Uterus (tissue), 4 donors: ENCODE results near the gene JMJD4. TPM values are rescaled to one million over a fixed set of nuclear protein-coding genes. Genes with fewer than 3 reads are reported as not detected.

ENCODE experiments used
- DNase-seq, 2 donors: peaks; one replicate each; pipeline ENCODE4 v3.0.0-alpha.2; 2019 to 2020
- H3K27ac ChIP-seq, 2 donors: fragments of 200-600 bp; sonication (generic); 1 replicate in 1 of 2; 2 replicates in 1 of 2; pipeline ENCODE4 v1.5.1; 2016 to 2018
- H3K27me3 ChIP-seq, 2 donors: fragments of 200-600 bp; sonication (generic); one replicate each; pipeline ENCODE4 v1.5.1; 2018 to 2019; ENCODE audit warnings: control low read depth in 1 of 2
- H3K36me3 ChIP-seq, 2 donors: fragments of 200-600 bp; sonication (generic); one replicate each; pipeline ENCODE4 v1.5.1; 2019; ENCODE audit warnings: control low read depth in 1 of 2
- H3K4me1 ChIP-seq, 2 donors: fragments of 200-600 bp; sonication (generic); one replicate each; pipeline ENCODE4 v1.5.1; 2018 to 2019; ENCODE audit warnings: control low read depth in 1 of 2
- H3K4me3 ChIP-seq, 2 donors: fragments of 200-600 bp; sonication (generic); 1 replicate in 1 of 2; 2 replicates in 1 of 2; pipeline ENCODE4 v1.5.1; 2018 to 2019; ENCODE audit warnings: mild to moderate bottlenecking in 1 of 2
- H3K9me3 ChIP-seq, 2 donors: fragments of 200-600 bp; sonication (generic); one replicate each; pipeline ENCODE4 v1.5.1; 2019; ENCODE audit warnings: control low read depth in 1 of 2
- CTCF ChIP-seq, 4 experiments: fragments of 200-600 bp in 2 of 4; fragments of 450-650 bp in 2 of 4; sonication (generic) in 2 of 4; IDR thresholded peaks; one replicate each; pipeline ENCODE4 v1.5.1; 2016 to 2019; ENCODE audit warnings: antibody characterized with exemption in 4 of 4, mild to moderate bottlenecking in 2 of 4, moderate library complexity in 1 of 4
- POLR2A ChIP-seq, 2 donors: fragments of 450-650 bp; IDR thresholded peaks; one replicate each; pipeline ENCODE4 v1.6.1; 2016; ENCODE audit warnings: antibody characterized with exemption in 2 of 2, mild to moderate bottlenecking in 1 of 2, moderate library complexity in 1 of 2
- intact Hi-C: fragments of 100-400 bp; cut with DNase I; formaldehyde crosslinking; loops from one replicate; pipeline ENCODE4 v1.15.1; 2023; ENCODE audit warnings: low total_unique reads
- total RNA-seq, 4 donors: library from RNA; depleted of rRNA in 3 of 4; stranded (reverse); fragments of >200 nt in 3 of 4; gene quantifications; one replicate each; pipeline versions ENCODE4 v1.1.0 to v1.2.4, GENCODE V29; 2014 to 2023
- donor health status: DM: yes; HTN: yes; CAD: no.

The JMJD4 gene
- total RNA-seq, 4 donors from 2014 or later = 5.0 to 29.6 (median 15.7) TPM

GRCh38 chr1:227771771-227772170, 36.7 kb upstream of the JMJD4 start:
- TF ChIP-seq POLR2A (IDR thresholded peaks at IDR 0.05) = no peak
- no peak for TF ChIP-seq CTCF (IDR thresholded peaks at IDR 0.05)

GRCh38 chr1:227771326-227771725, 36.2 kb upstream of the JMJD4 start:
- TF ChIP-seq CTCF (IDR thresholded peaks at IDR 0.05) (no peak), POLR2A (IDR thresholded peaks at IDR 0.05) (no peak)
- H3K36me3 ChIP-seq = no peaks in the 10 kb centered on the region
- no peak overlapping the region for H3K27ac ChIP-seq
- H3K27me3 ChIP-seq = no peaks in the 10 kb centered on the region
- no peak for DNase-seq
- H3K9me3 ChIP-seq = no peaks in the 10 kb centered on the region
- no peak overlapping the region for H3K4me3 ChIP-seq
- intact Hi-C loops = no loop called here
- H3K4me1 ChIP-seq = peaks cover 3 to 4% of the 10 kb centered on the region in 2 donors

More at GRCh38 chr1:227771771-227772170, 36.7 kb upstream of the JMJD4 start:
- H3K9me3 ChIP-seq = no peaks in the 10 kb centered on the region
- no peak overlapping the region for H3K27ac ChIP-seq
- DNase-seq = no peak
- no peak overlapping the region for H3K4me3 ChIP-seq
- H3K4me1 ChIP-seq = peaks cover 3 to 4% of the 10 kb centered on the region in 2 donors
- H3K36me3 ChIP-seq = no peaks in the 10 kb centered on the region
- intact Hi-C loops = no loop called here
- no peaks in the 10 kb centered on the region for H3K27me3 ChIP-seq

GRCh38 chr1:227770812-227771211, 35.7 kb upstream of the JMJD4 start:
- no peaks in the 10 kb centered on the region for H3K9me3 ChIP-seq
- intact Hi-C loops = no loop called here
- TF ChIP-seq POLR2A (IDR thresholded peaks at IDR 0.05) (no peak), CTCF (IDR thresholded peaks at IDR 0.05) (no peak)
- no peak overlapping the region for H3K4me3 ChIP-seq
- no peaks in the 10 kb centered on the region for H3K36me3 ChIP-seq
- H3K4me1 ChIP-seq = peaks cover 3 to 4% of the 10 kb centered on the region in 2 donors
- H3K27me3 ChIP-seq = no peaks in the 10 kb centered on the region
- no peak overlapping the region for H3K27ac ChIP-seq
- no peak for DNase-seq

GRCh38 chr1:227769936-227770494, 34.9 kb upstream of the JMJD4 start:
- no peak for DNase-seq
- Histone ChIP-seq H3K9me3 (no peaks in the 10 kb centered on the region), H3K36me3 (no peaks in the 10 kb centered on the region), H3K4me3 (no peak overlapping the region), H3K4me1 (no peaks in the 10 kb centered on the region), H3K27ac (no peak overlapping the region), H3K27me3 (no peaks in the 10 kb centered on the region)
- intact Hi-C loops = loop anchor here (10.0 kb wide), 1 partner anchor 305 kb away; no protein-coding TSS in a partner anchor
- TF ChIP-seq CTCF (IDR thresholded peaks at IDR 0.05) (no peak), POLR2A (IDR thresholded peaks at IDR 0.05) (no peak)

GRCh38 chr1:227769047-227769935, 34.2 kb upstream of the JMJD4 start:
- Histone ChIP-seq H3K27me3 (no peaks in the 10 kb centered on the region), H3K4me1 (no peaks in the 10 kb centered on the region), H3K27ac (no peak overlapping the region), H3K36me3 (no peaks in the 10 kb centered on the region), H3K9me3 (no peaks in the 10 kb centered on the region), H3K4me3 (no peak overlapping the region)
- intact Hi-C loops = loop anchor here (10.0 kb wide), 1 partner anchor 306 kb away; no protein-coding TSS in a partner anchor
- no peak for DNase-seq
- TF ChIP-seq POLR2A (IDR thresholded peaks at IDR 0.05) (no peak), CTCF (IDR thresholded peaks at IDR 0.05) (no peak)
